ENCODE data around the gene EIF1AX. TPM values are rescaled to one million over a fixed set of nuclear protein-coding genes. Genes with fewer than 3 reads are reported as not detected.

Gene EIF1AX
- total RNA-seq, 4 donors from 2014 or later = 41.5 to 56.8 (median 45.2) TPM

DNA sequence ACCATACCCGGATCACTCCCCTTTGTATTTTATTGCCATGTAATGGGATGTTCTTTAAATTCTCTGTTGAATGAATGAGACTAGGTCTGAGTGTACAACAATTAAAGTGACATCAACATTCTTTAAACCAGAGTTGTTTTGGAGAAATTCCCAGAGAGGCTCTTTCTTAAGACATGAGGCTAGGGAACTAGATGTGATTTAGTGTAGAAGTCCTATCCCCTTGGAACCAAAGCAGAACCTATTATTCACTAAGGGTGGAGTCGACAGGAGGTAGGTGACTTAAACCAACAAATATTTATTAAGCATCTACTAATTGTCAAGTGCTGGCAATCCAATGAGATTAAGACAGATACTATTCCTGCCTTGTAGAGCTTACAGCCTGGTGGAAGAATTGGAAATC is 1.7 kb downstream of the EIF1AX start:
- H3K27ac ChIP-seq = peak overlapping the region; percentile 41
- peak overlapping the region; percentile 73 for H3K4me3 ChIP-seq
- no peaks in the 10 kb centered on the region for H3K27me3 ChIP-seq
- no peaks in the 10 kb centered on the region for H3K9me3 ChIP-seq
- WGBS = 47% methylated on average over 2 of the region's 2 CpGs
- H3K36me3 ChIP-seq = peaks cover 4% of the 10 kb centered on the region
- TF ChIP-seq, protein P1, sequence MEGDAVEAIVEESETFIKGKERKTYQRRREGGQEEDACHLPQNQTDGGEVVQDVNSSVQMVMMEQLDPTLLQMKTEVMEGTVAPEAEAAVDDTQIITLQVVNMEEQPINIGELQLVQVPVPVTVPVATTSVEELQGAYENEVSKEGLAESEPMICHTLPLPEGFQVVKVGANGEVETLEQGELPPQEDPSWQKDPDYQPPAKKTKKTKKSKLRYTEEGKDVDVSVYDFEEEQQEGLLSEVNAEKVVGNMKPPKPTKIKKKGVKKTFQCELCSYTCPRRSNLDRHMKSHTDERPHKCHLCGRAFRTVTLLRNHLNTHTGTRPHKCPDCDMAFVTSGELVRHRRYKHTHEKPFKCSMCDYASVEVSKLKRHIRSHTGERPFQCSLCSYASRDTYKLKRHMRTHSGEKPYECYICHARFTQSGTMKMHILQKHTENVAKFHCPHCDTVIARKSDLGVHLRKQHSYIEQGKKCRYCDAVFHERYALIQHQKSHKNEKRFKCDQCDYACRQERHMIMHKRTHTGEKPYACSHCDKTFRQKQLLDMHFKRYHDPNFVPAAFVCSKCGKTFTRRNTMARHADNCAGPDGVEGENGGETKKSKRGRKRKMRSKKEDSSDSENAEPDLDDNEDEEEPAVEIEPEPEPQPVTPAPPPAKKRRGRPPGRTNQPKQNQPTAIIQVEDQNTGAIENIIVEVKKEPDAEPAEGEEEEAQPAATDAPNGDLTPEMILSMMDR (IDR thresholded peaks at IDR 0.05) = no peak
- TF ChIP-seq EP300 (IDR thresholded peaks at IDR 0.05) = no peak
- no peak for TF ChIP-seq POLR2A (IDR thresholded peaks at IDR 0.05)
- TF ChIP-seq POLR2AphosphoS5 (IDR thresholded peaks at IDR 0.05) = no peak
- DNase-seq (ENCODE audit: low spot score in 2 of 2) = no peak
- H3K4me1 ChIP-seq = peaks cover 12% of the 10 kb centered on the region

DNA sequence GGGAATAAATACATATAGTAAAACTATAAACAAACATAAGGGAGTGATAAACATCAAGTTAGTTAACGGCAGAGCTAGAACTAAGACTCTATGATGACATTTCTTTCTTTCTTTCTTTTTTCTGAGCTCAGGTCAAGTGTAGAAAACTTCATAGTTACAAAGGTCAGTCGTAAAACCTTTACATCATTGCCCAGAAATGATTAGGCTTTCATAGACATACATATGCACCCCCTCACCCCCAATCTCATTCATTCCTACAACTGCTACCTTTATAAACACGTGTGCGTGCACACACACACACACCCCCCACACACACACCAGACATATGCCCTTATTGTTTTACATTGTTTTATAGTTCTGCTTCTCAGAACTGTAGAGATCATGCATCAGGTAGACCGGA is 5.7 kb downstream of the EIF1AX start:
- H3K4me3 ChIP-seq = no peak overlapping the region
- H3K27me3 ChIP-seq = no peaks in the 10 kb centered on the region
- WGBS = 93% methylated on average over 5 of the region's 5 CpGs
- TF ChIP-seq, protein P1 (IDR thresholded peaks at IDR 0.05) = no peak
- TF ChIP-seq POLR2A (IDR thresholded peaks at IDR 0.05) = no peak
- TF ChIP-seq EP300 (IDR thresholded peaks at IDR 0.05) = no peak
- TF ChIP-seq POLR2AphosphoS5 (IDR thresholded peaks at IDR 0.05) = no peak
- H3K9me3 ChIP-seq = no peaks in the 10 kb centered on the region
- H3K4me1 ChIP-seq = peaks cover 12% of the 10 kb centered on the region
- no peak for DNase-seq (ENCODE audit: low spot score in 2 of 2)
- H3K27ac ChIP-seq = no peak overlapping the region
- peaks cover 14% of the 10 kb centered on the region for H3K36me3 ChIP-seq

DNA sequence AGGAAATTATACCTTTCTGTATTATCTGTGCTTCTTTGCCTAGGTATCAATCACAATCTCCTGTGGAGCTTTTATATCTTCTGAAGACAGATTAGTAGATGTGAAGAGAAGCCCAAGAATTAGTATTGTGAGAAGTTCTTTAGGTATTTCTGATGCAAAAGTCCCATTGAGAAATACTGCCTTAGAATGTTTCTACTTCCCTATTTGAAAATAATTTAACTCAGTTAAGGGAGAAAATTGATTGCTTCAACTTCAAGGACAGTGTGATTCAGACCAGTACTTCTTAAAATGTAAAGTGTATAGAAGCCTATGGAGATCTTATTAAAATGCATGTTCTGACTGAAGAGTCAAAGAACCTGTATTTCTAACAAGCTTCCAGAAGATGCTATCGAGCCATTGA is 9.0 kb downstream of the EIF1AX start:
- peaks cover 23% of the 10 kb centered on the region for H3K36me3 ChIP-seq
- TF ChIP-seq POLR2A (IDR thresholded peaks at IDR 0.05) = no peak
- TF ChIP-seq POLR2AphosphoS5 (IDR thresholded peaks at IDR 0.05) = no peak
- TF ChIP-seq, protein P1 (IDR thresholded peaks at IDR 0.05) = no peak
- TF ChIP-seq EP300 (IDR thresholded peaks at IDR 0.05) = no peak
- H3K27ac ChIP-seq = no peak overlapping the region
- H3K4me1 ChIP-seq = peaks cover 6% of the 10 kb centered on the region
- H3K9me3 ChIP-seq = no peaks in the 10 kb centered on the region
- 96% methylated on average over 1 of the region's 1 CpG for WGBS
- H3K27me3 ChIP-seq = no peaks in the 10 kb centered on the region
- no peak overlapping the region for H3K4me3 ChIP-seq
- DNase-seq (ENCODE audit: low spot score in 2 of 2) = no peak

DNA sequence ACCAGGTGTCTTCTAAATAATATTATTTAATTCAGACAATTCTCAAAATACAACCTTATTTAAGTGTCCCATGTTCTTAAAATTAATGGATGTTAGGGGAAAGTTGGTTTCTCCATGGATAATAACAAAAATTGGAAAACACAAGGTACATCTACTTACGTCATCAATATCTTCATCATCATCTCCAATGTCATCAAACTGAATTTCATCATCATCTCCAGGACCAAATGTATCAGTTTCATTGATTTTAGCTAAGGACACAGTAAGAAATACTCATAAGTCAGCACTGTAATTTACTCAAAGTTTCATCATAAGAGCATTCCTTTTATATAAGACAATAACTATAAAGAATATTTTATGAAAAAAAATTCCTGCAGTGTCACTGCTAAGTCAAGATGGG is 11.3 kb downstream of the EIF1AX start:
- H3K4me3 ChIP-seq = no peak overlapping the region
- DNase-seq (ENCODE audit: low spot score in 2 of 2) = no peak
- peaks cover 6% of the 10 kb centered on the region for H3K4me1 ChIP-seq
- H3K27ac ChIP-seq = no peak overlapping the region
- 97% methylated on average over 1 of the region's 1 CpG for WGBS
- no peaks in the 10 kb centered on the region for H3K9me3 ChIP-seq
- TF ChIP-seq EP300 (IDR thresholded peaks at IDR 0.05) (no peak), POLR2A (IDR thresholded peaks at IDR 0.05) (no peak), POLR2AphosphoS5 (IDR thresholded peaks at IDR 0.05) (no peak)
- TF ChIP-seq, protein P1 (IDR thresholded peaks at IDR 0.05) = no peak
- H3K36me3 ChIP-seq = peaks cover 18% of the 10 kb centered on the region
- no peaks in the 10 kb centered on the region for H3K27me3 ChIP-seq

DNA sequence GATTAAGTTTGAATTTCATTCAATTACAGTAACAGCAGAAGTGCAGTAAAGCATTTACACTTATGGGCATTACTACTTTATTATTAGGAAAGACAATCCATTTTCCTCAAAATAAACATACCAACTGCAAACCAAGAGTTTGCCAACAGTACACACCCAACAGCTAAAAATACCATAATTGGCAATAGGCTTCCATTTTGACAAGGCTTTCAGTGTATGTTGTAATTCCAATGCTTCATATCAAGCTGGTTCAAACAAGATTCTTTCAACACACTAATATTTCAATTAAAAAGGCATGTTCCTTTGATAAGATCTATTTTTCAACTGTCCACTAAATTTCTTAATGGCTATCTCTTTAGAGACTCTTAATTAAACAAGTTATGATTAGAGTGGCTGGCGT is 12.1 kb downstream of the EIF1AX start:
- Histone ChIP-seq H3K27ac (no peak overlapping the region), H3K36me3 (peaks cover 18% of the 10 kb centered on the region), H3K4me1 (peaks cover 6% of the 10 kb centered on the region), H3K9me3 (no peaks in the 10 kb centered on the region), H3K27me3 (no peaks in the 10 kb centered on the region), H3K4me3 (no peak overlapping the region)
- WGBS = 91% methylated on average over 1 of the region's 1 CpG
- no peak for DNase-seq (ENCODE audit: low spot score in 2 of 2)
- TF ChIP-seq, protein P1 (IDR thresholded peaks at IDR 0.05) = no peak
- no peak for TF ChIP-seq POLR2A (IDR thresholded peaks at IDR 0.05)
- no peak for TF ChIP-seq POLR2AphosphoS5 (IDR thresholded peaks at IDR 0.05)
- TF ChIP-seq EP300 (IDR thresholded peaks at IDR 0.05) = no peak

All from suprapubic skin (tissue), 4 donors.